GM15510 (cell line): ENCODE measurements around the gene LYSMD4.

Experiments
- POLR2A ChIP-seq: IDR thresholded peaks from 3 replicates; pipeline ENCODE4 v1.6.1; 2011; ENCODE audit warnings: borderline replicate concordance; ENCODE audit not compliant: insufficient read length; ENCODE audit errors: extremely low read depth

Gene LYSMD4

GRCh38 chr15:99735868-99736267, 2.6 kb upstream of the LYSMD4 start:
- no peak for TF ChIP-seq POLR2A

- TF ChIP-seq POLR2A, result no peak
These were observed 1.3 kb upstream of the LYSMD4 start for GRCh38 chr15:99734575-99734974.

GRCh38 chr15:99732751-99733267, 428 bp downstream of the LYSMD4 start:
- TF ChIP-seq POLR2A, result no peak

GRCh38 chr15:99732124-99732750, 1.0 kb downstream of the LYSMD4 start:
- TF ChIP-seq POLR2A, result no peak

- TF ChIP-seq POLR2A, result no peak
These were observed 1.7 kb downstream of the LYSMD4 start for GRCh38 chr15:99731336-99732123.

GRCh38 chr15:99729920-99730319, 3.3 kb downstream of the LYSMD4 start:
- TF ChIP-seq POLR2A, result no peak

GRCh38 chr15:99729327-99729726, 3.9 kb downstream of the LYSMD4 start:
- no peak for TF ChIP-seq POLR2A

GRCh38 chr15:99728916-99729315, 4.3 kb downstream of the LYSMD4 start:
- TF ChIP-seq POLR2A, result no peak

- no peak for TF ChIP-seq POLR2A
These were observed 5.5 kb downstream of the LYSMD4 start for GRCh38 chr15:99727733-99728132.

- no peak for TF ChIP-seq POLR2A
These were observed 5.9 kb downstream of the LYSMD4 start for GRCh38 chr15:99727330-99727729.

GRCh38 chr15:99726333-99726732, 6.9 kb downstream of the LYSMD4 start:
- TF ChIP-seq POLR2A, result no peak

- no peak for TF ChIP-seq POLR2A
These were observed 10.8 kb downstream of the LYSMD4 start for GRCh38 chr15:99722406-99722805.

GRCh38 chr15:99721896-99722295, 11.3 kb downstream of the LYSMD4 start:
- no peak for TF ChIP-seq POLR2A

GRCh38 chr15:99721104-99721778, 12.0 kb downstream of the LYSMD4 start:
- TF ChIP-seq POLR2A, result no peak

- TF ChIP-seq POLR2A, result no peak
These were observed 12.7 kb downstream of the LYSMD4 start for GRCh38 chr15:99720533-99720932.

- no peak for TF ChIP-seq POLR2A
These were observed 14.1 kb downstream of the LYSMD4 start for GRCh38 chr15:99719096-99719541.

GRCh38 chr15:99718421-99718820, 14.8 kb downstream of the LYSMD4 start:
- TF ChIP-seq POLR2A, result no peak
